Inferior parietal cortex (tissue), 1 donor: Measurements from ENCODE around the gene C16orf74.

ENCODE experiments used
- DNase-seq: peaks from one replicate; pipeline ENCODE4 v3.0.0-alpha.2; 2016; ENCODE audit errors: extremely low spot score

The C16orf74 gene

DNA sequence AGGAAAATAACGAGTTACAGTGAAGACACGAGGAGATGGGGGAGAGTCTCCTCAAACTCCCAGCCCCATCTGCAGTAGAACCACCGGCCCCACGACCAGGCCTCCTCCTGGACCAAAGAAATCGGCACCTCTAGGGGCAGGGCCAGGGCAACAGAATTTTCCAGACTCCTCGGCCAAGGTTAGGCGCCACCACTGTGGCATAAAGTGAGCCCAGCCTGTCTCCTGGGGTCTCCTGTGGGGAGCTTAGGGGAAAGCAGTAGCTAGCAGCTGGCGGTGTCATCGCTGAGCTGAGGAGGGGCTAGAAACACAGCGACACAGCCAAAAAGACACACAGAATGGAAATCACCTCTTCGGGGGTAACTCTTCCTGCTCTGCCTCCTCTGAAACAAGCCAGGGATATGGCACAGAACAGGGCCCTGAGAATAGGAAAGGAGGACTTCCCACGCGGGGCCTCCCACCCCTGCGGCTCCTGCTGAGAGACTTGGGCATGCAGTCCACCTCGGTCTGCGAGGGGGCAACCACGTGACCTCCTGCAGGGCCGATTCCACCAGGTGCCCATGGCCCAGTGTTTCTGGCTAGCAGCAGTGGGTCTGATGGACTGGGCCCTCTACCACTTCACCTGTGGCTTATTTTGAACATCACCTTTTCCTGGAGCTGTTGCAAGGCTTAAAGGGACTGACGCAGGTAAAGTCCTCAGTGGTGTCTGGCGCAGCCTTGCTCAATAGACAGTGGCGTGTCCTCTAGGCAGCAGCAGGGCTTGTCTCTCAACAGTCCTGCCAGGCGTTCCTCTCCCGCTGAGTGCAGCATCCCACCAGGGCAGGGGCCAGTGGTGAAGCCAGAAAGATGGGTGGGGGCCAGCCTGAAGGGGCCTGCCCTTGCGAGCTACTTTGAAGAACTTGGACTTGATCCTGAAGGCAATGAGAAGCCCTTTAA is 55.4 kb downstream of the C16orf74 start:
- no peak for DNase-seq

DNA sequence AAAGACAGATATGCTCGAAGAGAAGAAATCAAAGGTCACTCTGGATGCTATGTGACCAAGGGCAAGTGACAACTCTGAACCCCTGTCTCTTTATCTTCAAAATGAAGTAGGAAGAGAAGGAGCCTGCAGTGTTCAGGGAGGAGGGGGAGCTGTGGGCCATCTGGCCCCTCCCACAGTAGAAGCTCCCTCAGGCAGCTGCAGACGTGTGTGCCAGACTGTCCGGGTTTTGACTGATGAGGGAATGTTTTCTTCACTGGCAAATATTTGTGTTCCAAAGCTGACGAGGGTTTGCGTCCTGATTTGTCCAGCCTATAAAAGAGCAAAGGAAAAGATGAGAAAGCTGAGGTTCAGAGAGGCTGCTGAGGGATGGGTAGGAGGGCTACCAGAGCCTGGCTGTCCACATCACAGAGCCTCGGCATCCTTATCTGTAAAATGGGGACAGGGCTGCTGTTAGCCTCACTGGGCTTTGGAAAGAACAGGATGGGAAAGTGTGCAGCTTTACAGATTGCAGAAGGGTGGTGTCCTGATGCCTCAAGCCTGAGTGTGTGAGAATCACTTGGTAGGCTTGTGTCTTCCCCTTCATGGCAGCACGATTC is 60.3 kb downstream of the C16orf74 start:
- no peak for DNase-seq

DNA sequence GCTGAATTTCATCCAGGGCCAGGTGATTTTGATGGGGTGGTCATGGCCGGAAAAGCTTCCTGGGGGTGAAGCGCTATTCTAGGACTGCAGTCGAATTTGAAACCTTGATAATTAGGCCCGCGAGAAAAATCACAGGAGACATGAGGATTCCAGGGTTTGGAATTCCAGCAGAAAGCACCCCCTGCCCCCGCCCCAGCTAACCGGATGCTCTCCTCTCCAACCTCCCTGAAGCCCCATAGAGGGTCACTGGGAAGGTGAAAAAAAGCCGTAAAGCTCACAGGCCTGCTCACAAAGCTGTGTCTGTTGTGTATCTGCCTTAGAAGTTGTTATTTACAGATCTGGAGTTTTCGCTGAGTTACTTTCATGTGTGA is 61.0 kb downstream of the C16orf74 start:
- DNase-seq = no peak

DNA sequence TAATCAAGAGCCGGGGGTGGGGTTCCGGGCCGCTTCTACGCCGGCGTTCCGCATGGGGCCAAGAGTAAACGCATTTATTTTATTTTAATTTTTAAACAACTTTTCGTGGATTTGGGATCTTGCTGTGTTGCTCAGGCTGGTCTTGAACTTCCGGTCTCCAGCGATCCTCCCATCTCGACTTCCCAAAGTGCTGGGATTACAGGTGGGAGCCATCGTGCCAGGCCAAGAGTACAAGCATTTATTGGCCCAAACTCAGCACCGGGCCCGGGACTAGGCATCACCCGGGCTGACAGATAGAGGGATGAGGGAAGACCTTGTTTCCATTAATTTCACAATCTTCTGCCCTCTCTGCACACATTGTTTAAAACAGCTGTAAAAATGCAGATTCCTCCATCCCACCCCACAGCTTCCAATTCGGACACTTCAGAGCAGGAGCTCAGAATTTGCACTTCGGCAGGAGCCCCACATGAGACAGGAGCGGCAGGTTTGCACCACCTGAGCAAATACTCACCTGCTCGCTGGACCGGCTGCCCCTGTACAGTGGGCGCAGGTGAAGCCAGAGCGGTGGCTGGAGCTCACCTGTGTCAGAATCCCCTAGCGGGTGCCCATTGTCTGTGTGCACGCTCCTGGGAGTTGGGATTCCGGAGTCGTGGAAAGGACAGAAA is 61.5 kb downstream of the C16orf74 start:
- no peak for DNase-seq

DNA sequence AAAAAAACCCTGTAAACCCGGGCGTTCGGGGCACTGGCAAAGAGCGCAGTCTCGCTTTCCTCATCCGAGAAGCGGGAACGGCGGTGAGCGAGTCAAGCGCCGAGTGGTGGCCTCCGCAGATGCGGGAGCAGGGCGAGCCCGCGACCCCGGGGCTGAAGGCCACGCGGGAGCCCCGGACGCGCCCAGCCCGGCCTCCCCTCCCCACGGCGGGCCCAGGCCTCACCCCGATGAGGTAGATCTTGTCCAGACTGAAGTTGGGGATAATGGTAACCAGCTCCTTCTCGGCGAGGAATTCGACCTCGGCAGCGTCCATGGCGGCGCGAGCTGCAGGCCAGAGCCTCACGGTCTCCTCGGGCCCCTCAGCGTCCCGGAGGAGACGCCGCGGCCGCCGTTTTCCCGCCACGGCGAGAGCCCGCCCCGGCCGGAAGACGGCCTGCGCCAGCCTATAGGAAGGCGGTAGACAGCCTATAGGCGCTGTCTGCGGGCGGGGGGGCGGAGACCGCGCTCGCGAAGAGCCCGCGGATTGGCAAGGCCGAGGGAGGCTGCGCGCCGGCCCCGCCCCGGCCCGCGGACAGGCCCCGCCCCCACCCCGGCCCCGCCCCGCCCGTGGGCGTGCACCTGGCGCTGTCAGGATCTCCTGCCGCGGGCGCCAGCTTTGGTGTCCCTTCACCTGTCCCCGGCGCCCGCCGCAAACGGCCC is 62.2 kb downstream of the C16orf74 start, which contains the start of gene GINS2:
TSS of gene GINS2 (minus strand) at position 369 of the 699 bp plus-strand sequence. CDS start at position 313, 56 bp downstream.
- DNase-seq = peak; percentile 75

DNA sequence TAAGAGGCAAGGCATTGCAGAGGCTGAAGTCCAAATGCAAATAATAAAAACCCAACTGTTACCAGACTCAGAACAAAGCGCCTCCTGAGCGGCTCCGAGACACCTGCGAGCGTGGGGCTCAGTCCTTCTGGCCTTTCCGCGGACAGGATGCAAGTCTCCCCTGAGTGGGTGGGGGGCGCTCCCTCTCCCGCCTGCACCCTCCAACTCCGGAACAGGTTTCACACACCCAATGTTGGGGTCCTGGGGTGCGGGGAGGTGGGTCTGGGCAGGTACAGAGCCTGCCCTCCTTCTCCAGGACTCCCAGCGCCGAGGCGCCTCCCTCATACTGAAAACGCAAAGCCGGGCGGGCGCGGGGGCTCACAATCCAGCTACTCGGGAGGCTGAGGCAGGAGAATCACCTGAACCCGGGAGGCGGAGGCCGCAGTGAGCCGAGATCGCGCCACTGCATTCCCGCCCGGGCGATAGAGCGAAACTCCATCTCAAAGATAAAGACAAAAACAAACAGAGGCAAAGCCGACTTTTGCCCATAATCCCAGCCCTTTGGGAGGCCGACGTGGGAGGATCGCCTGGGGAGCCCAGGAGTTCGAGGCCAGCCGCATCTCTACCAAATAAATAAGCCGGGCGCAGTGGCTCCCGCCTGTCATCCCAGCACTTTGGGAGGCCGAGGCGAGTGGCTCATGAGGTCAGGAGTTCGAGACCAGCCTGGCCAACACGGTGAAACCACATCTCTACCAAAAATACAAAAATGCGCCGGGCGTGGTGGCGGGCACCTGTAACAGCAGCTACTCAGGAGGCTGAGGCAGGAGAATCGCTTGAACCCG is 63.0 kb downstream of the C16orf74 start:
- DNase-seq = no peak

DNA sequence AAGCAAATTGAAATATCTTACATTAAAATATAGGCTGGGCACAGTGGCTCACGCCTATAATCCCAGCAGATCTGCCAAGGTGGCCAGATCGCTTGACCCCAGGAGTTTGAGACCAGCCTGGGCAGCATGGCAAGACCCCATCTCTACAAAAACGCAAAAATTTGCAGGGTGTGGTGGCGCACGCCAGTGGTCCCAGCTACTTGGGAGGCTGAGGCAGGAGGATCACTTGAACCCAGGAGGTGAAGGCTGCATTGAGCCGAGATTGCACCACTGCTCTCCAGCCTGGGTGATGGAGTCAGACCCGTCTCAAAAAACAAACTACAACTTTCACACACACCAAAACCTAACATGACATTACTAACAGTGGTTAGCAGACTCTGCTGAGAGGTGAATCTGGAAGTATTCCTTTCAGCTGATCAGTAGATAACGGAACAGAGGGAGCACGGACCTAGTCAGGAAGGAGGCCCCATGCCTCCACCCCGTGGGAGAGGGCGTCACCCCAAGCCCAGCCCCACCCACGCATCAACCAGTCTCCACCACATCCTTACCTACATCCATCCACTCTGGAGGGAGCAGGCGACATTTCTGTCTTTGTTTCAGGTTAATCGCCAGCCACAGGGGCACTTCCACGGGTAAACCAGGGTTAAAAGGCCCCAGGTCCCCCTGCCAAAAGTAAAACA is 63.8 kb downstream of the C16orf74 start:
- DNase-seq = no peak

DNA sequence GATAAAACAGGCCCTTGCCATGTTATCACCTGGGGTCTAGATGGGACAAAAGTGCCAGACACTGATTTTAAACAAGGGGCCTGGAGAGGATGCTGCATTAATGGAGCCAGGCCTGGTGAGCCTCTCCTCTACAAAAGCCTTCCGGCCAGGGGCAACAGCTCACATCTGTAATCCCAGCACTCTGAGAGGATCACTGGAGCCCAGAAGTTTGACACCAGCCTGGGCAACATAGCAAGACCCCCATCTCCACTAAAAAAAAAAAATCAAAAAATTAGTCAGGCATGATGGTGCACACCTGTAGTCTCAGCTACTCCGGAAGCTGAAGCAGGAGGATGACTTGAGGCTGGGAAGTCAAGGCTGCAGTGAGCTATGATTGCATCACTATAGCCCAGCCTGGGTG is 65.6 kb downstream of the C16orf74 start:
- DNase-seq = no peak

DNA sequence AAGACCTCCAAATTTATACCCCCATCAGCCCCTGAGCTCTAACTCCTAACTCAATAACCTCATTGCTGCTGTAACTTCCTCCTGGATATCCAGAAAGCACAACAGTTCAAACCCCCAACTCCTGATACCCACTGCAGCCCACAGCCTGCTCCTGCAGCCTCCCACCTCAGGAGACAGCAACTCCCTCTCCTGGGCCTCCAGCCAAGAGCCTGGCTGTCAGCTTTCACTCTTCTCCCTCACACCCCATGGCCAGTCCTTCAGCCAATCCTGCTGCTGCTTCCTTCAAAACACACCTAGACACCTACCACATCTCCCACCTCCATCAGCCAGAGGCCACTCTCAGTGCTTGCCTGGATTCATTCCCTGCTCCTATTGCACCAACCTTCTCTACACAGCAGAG is 67.5 kb downstream of the C16orf74 start:
- no peak for DNase-seq

DNA sequence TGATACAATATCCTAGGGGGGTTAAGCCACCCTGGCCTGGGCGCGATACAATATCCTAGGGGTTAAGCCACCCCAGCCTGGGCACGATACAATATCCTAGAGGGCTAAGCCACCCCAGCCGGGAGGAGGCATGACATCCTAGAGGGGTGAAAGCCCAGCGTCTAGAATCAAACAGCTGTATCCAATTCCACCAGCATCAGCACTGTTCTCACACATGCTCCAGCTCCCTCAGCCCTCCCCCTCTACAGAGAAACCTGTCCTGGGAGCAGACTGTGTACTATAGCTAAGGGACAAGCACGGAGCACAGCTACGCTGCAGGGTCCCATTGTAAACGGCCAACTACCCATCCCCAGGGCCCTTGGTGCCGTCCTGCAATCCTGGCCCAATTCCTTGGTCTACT is 68.4 kb downstream of the C16orf74 start:
- DNase-seq = no peak

DNA sequence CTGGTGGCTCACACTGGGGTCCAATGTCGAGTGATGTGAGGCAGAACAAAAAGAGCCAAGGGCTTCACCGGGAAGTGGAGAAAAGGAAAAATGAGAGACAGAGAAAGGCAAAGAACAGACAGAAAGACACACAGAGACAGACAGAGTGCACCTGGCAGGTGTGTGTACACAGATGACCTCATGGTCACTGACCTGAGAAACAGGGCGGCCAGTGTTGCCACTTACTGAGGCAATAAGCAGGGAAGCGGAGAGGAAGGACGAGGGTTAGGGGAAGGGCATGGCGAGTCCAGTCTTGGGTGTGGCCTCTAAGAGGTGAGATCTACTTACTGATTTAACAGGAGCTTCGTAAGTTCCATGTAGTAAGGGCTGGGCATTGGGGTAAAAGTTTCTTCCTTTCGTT is 69.6 kb downstream of the C16orf74 start:
- no peak for DNase-seq

DNA sequence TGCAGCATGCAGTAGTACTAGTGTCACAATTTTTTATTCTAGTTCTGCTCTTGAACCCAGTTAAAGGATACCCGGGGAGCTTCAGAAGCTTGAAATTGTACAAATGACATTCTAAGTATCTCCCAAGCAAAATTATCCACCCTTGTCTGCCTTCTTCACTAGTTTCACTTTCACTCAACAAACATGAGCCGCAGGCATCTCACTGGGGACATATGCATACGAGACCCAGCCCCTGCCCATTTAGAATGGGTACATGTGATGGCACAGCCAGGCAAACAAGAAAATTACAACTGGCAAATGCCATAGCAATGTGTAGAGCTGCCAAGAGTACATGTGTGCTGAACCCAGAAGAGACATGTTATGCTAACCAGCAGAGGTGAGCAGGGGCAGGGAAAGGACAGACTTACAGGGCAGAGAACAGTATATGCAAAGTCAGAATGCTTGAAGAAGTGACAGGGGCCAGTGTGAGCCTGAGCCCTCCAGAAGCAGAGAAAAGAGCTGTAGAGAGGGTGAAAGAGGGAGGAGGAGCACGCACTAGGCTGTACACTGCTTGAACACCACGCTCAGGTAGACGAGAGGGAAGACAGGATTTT is 70.4 kb downstream of the C16orf74 start:
- DNase-seq = no peak

DNA sequence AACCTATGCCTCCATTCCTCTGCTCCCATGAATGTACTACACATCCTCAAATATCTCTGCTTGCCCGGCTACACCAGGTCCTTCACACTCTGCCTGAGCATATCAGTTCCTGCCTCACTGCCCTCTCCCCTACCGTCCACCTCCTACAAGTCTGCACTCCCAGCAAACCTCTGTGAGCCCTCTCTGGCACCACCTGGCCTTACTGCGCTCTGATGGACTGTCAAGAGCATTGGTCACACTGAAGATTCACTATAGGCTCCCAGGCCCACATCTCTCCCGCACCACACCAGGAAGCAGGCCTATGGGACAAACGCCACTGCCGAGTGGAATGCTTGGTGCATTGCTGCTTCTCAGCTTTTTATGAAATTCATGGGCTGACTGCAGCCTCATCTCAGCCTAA is 71.0 kb downstream of the C16orf74 start:
- DNase-seq = no peak

DNA sequence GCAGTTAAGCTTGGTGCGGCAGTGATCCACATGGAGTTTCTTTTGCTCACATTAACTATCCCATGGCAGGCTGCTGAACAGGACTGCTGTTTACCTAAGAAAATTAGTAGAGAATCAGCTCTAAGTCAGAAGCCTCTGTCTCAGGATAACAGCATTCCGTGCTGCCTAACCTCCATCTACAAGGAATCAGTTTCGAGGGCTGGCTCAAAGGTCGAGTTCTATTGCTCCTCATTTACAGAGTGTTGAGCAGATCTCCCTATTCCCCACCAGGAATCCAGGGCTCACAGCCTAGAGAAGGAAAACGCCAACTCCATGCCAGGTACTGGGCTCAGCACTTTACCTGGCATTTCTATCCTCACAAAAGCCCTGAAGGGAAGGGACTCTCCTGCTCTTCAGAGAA is 72.1 kb downstream of the C16orf74 start:
- no peak for DNase-seq

DNA sequence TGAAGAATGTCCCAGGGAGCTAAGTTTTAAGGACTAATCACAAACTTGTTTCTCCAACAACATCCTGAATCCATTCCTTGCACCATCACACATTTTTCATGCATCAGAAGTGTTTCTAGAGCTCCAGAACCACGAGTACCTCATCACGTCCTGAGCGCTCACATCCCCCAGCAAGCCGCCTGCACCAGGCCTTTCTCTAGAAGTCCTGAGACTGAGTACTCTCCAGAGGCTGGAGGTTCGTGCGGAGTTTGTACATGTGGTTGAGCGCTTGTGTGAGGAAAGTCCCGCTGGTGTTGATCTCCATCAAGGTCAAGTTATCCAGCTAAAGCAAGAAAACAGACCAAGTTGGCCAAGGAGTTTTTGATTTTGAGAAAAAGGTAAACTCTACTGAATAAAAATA is 72.9 kb downstream of the C16orf74 start:
- no peak for DNase-seq

DNA sequence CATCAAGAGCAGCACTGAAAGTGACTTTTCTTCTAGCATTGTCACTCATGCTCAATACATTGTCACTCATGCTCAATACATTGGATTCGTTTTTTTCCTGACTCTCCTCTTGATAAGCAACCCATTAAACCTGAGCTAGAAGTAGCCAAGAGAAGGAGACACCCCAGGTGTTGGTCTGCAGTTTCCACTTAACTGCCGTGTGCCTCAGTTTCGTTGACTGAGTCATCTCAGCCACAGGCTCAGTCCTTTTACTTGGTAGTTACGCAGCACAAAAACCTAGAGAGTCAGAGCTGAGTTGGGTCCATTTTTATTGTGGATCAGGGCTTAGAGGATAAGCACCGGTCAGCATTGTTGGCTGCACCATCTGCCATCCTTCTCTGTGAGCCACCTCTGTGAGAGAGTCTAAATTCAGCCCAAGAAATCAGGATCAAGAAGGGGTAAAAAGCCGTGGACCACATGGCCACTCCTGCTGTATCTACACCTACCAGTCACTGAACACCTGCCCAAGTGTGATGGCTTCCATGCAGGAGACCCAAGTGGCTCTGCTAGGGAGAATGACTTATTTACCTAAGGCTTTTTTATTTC is 73.4 kb downstream of the C16orf74 start:
- DNase-seq = no peak

DNA sequence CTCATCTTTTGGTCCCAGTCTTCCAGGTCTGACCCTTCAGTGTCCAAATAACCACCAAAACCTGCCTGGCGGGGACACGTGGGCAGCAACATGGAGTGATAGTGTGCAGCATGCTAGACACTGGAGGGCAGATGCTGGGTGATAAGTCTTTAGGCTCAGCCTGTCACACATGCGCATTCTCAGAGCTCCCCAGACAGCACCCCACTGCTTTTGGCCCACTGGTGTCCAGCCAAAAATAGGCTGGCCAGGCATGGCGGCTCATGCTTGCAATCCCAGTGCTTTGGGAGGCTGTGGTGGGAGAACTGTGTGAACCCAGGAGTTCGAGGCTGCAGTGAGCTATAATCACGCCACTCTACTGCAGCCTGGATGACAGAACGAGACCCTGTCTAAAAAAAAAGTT is 74.4 kb downstream of the C16orf74 start:
- DNase-seq = no peak

DNA sequence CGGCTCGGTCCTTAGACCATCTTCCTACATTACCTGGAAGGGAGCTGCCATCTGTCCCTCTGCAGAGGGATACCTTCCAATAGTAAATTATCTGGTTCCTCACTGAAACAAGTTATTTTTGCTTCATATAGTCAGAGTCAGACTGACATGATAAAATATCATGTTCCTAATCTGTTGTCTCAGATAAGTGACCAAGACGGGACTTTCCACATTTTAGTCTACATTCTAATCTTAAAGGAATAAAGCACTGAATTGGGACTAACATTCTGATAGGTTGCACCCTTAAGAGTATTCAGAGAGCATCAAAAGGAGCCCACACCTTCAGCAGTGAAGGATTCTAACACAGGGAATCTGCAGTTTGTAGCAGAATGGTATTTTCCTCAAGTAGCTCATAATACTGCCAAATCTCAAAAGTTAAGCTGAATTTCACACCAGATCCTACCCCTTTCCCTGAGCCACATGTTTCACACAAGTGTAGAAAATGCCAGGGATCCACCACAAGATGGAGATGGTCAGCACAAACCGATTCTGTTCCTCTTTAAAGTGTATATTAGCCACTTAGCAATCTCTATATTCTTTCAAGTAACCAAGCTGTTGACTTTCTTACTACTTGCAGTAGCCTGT is 75.5 kb downstream of the C16orf74 start:
- peak; percentile 51 for DNase-seq

DNA sequence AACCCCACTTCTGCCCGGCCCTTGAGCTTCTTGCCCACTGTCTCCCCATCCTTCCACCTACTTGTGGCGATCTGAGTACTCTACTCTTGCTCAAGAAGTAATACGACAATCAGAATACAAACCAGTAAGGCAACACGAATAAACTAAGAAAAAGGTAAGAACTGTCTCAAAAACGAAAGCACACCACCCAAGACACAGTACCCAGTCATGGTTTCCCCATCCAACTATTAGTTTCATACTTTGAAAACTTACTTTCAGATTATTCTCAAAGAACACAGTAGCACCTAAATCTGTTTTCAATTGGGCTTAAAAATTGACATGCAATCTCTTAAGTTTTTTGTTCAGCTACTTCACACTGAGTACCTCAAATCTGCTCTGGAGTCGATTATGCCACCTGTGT is 76.1 kb downstream of the C16orf74 start:
- DNase-seq = no peak

DNA sequence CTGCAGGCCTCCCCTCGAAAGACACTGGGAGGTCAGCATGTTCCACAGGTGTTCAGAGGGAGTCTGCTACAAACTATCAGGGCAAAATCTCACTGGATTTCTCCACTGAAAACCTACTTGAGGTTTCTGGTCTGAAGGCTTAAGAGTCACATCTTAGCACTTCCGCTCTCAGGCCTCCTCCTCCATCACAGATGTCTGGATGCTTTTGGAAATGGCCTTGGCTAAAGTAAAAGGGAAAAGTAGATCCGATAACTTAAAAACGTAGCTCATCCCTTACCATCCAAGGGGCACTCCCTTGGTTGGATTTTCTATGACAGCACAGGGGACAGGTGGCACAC is 76.5 kb downstream of the C16orf74 start:
- no peak for DNase-seq
